Mucosa of gallbladder (tissue), 1 donor: ENCODE results near the gene PPP1R3E. TPM values are rescaled to one million over a fixed set of nuclear protein-coding genes. Genes with fewer than 3 reads are reported as not detected.
"Not testable (repeated sequence)": the region's sequence is repeated elsewhere in the genome, so short reads cannot be mapped to it uniquely, and the experiment has no call there.

ENCODE experiments used
- DNase-seq: peaks from one replicate; pipeline ENCODE4 v3.0.0-alpha.2; 2020; ENCODE audit warnings: low spot score
- total RNA-seq: library from RNA; stranded (reverse); gene quantifications from one replicate; pipeline ENCODE4 v1.2.1, GENCODE V29; 2021
- donor health status: DM: no; HTN: no; CAD: no.

The PPP1R3E gene
- 24.4 TPM for total RNA-seq

DNA sequence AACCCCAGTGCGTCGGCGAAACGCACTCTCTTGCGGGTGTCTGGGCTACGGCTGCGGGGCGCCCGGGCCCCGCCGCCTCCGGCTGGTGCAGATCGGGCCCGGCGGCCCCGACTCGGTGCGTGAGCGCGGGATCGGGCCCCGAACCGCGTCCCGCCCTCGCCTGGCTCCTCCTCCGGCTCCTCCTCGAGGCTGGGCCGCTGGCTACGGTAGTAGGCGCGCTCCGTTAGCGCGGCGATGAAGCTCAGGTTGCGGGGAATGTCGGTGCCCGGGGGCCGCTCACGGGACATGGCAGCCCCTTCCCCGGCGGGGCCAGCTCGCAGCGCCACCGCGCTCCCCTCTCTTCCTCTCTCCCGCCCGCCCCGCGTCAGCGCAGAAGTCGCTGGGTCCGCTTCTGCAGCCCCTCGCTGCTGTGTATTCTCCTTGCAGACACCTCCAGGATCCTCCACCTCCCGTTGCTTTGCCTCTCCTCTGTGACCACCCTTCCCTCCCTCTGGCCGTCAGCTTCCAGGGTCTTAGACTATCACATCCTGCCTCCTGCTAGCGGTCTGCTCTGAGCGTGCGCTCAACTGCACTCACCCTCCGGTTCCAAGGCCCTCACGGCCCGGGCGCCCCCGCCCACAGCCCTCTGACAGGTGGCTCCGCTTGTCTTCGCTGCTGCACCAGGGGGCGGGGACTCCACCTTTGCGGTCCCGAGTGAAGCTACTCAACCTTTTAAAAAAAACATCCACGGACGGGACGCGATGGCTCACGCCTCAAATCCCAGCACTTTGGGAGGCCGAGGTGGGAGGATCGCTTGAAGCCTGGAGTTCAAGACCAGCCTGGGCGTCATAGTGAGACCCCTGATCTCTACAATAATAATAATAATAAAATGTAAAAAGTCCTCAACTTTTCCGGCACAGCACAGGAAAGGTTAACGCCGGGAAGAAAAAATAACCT is at the start of gene PPP1R3E:
Gene PPP1R3E, minus strand, starts transcription at position 570 of the 936 bp plus-strand sequence. Its CDS starts 283 bp downstream, at position 287.
- DNase-seq = peak; percentile 57

DNA sequence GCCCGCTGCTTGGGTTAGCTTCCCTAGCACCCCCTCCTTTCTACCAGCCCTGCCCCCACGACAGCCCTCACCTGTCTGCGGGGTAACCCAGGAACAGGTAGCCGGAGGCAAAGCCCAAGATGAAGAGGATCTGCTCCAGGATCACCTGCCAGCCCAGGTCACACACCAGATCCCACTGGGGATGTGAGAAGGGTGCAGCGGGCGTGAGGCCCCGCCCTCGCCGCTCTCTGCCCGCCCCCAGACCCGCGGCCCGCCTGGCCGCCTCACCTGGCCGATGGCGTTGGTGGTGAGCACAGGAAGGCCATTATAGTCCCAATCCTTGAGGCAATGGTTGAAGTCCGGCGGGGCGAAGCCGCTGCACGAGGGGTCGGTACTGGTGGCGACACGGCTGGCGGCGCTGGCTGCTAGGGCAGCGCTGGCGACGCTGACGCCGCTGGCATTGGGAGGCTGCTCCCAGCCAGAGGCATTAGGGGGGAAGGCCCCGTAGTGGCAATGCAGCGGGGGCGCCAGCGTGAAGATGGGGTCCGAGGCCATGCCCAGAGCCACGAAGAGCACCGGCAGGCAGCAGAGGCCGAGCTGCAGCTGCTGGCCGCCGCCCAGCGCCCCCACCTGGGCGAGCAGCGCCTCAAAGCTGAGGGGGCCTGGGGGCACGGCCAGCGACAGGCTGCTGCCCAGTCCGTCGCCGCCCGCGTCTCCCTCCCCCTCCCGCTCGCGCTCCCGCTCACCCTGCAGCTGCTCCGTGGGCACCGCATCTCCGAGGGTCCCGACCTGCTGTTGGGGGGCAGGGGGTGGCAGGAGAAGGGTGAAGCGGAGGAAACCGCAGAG is 49.2 kb upstream of the PPP1R3E start:
- DNase-seq = no peak

GRCh38 chr14:23349156-23349845 is 46.6 kb upstream of the PPP1R3E start:
- DNase-seq = no peak

DNA sequence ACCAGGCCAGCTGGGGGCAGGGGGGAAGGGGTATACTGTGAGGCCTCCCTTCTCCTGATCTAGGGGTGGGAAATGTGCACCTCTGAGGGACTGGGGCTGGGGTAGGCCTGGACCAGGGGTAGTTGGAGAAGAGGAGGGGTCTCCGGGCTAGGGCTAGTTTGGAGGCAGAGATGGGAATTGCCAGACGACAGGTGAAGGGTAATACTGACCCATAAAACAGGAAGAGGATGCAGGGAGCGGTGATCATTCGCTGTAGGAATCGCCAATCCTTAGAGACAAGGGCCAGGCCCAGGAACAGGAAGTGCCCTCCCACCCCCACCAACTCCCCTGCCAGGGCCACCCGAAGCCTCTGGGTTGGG is 45.6 kb upstream of the PPP1R3E start:
- DNase-seq = no peak

DNA sequence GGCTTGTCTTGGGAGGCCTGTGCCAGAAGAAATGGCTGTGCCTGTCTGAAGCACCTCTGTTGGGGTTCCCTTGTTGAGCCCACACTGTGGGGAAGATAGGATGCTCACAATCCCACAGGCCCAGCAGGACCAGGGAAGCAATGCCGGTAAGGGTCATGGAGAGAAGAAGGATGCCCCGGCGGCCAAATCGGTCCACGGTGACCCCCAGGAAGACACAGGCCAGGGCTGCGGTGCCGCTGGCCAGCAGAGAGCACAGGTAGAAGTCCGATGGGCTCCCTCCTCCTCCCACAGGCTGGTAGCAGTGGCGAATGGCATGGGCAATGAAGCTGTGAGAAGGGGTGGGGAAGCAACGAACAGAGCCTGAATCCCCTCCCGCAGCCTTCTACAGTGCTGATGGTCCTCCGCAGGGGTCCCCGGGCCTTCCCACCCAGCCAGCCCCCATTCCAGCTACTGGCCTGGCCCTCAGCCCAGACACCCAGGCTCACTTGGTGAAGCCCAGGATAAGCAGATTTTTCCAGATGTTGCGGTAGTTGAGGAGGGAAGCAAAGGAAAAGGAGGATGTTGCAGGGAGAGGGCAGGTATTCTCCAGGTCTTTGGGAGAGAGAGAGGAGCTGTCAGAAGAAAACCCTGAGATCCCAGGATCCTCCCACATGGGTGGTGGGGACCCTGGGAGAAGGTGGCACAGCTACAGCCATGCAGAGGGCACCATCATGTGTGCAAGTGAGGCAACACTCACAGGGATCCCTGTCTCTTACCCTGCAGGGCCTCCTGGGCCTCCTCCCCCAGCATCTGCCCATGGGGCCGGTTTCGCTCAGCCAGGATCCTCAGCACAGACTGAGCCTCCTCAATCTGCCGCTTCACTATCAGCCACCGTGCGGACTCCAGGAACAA is 45.0 kb upstream of the PPP1R3E start:
- DNase-seq = no peak

GRCh38 chr14:23346693-23347405 is 44.2 kb upstream of the PPP1R3E start:
- DNase-seq = no peak

DNA sequence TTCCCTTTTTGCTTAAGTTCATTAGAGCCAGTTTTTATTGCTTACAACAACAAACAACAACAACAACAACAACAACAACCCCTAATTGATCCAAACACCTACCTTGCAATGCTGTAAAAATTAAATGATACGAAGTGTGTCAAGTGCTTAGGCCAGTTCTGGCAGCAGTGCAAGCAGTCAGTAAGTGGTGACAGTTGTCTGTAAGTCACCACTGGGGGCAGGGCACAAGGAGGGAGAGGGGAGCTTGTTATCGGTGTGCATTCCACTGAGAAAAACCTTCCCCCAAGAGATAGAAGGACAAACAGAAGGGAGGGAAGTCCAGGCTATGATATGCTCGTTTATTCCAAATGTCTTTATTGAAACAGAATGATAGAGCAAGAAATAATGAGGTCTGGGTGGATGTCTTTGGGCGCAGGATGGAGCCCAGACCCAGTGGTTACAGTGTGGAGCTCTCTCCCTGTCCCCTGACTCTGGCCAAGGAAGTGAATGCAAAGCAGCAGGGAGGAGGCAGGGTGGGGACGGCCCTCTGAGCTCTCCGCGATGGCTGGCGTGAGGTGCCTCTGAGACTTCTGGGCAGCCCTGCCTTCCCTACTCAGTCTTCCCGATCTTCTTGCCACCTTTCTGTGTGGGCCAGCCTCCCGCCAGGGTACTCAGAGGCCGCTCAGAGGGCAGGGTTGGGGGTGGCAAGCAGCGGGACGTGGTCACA is 43.5 kb upstream of the PPP1R3E start:
- DNase-seq = no peak

DNA sequence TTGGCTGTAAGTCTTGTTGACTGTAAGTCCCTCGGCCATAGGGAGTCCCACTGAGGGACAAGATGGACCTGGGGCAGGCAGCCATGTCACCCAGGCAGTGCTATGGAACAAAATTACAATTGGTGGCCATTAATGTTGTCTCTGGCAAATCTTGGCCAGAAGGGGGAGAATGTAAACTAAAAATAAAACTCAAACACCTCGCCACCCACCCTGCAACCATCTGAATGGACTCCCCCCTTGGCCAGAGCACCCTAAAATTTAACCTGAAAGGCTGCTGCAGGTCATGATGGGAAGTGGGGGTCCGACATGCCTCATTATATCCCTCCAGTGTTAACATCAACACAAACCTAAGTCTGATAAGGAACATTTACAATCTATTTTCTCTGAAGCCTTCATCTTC is 41.8 kb upstream of the PPP1R3E start:
- DNase-seq = no peak

GRCh38 chr14:23339506-23340268 is 37.0 kb upstream of the PPP1R3E start:
- DNase-seq = no peak

DNA sequence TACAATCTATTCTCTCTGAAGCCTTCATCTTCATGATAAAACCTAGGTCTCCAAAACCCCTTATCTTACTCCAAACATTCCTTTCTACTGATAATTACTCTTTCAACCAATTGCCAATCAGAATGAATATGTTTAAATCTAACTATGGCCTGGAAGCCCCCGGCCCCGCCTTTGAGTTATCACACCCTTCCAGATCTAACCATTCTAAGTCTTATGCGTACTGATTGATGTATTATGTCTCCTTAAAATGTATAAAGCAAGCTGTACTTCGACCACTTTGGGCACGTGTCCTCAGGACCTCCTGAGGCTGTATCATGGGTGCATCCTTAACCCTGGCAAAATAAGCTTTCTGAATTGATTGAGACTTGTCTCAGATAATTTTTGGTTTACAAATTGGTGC is 33.0 kb upstream of the PPP1R3E start:
- no peak for DNase-seq

- DNase-seq = peak; percentile 79
Measured at GRCh38 chr14:23327947-23328744, 25.5 kb upstream of the PPP1R3E start.

GRCh38 chr14:23326491-23327332 is 24.1 kb upstream of the PPP1R3E start:
- no peak for DNase-seq

DNA sequence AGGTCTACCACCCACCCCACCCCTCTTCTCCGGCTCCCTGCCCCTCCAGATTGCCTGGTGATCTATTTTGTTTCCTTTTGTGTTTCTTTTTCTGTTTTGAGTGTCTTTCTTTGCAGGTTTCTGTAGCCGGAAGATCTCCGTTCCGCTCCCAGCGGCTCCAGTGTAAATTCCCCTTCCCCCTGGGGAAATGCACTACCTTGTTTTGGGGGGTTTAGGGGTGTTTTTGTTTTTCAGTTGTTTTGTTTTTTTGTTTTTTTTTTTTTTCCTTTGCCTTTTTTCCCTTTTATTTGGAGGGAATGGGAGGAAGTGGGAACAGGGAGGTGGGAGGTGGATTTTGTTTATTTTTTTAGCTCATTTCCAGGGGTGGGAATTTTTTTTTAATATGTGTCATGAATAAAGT is 23.1 kb upstream of the PPP1R3E start:
- not testable (repeated sequence) for DNase-seq

DNA sequence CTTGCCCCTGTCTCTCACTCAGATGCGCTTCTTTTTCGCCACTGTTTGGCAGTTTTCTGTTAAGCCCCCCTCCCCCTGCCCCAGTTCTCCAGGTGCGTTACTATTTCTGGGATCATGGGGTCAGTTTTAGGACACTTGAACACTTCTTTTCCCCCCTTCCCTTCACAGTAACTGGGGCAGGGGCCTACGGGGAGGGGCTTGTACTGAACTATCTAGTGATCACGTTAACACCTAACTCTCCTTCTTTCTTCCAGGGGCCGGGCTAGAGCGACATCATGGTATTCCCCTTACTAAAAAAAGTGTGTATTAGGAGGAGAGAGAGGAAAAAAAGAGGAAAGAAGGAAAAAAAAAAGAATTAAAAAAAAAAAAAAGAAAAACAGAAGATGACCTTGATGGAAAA is 22.3 kb upstream of the PPP1R3E start:
- no peak for DNase-seq

DNA sequence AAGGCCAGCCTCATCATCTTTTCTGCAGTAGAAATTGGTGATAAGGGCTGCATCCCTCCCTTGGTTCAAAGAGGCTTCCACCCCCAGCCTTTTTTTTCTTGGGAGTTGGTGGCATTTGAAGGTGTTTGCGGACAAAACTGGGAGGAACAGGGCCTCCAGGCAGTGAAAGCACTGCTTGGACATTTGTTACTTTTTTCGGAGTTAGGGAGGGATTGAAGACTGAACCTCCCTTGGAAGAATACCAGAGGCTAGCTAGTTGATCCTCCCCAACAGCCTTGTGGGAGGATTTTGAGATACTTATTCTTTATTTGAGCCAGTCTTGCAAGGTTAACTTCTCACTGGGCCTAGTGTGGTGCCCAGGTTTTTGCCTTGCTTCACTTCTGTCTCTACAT is 21.8 kb upstream of the PPP1R3E start:
- no peak for DNase-seq

DNA sequence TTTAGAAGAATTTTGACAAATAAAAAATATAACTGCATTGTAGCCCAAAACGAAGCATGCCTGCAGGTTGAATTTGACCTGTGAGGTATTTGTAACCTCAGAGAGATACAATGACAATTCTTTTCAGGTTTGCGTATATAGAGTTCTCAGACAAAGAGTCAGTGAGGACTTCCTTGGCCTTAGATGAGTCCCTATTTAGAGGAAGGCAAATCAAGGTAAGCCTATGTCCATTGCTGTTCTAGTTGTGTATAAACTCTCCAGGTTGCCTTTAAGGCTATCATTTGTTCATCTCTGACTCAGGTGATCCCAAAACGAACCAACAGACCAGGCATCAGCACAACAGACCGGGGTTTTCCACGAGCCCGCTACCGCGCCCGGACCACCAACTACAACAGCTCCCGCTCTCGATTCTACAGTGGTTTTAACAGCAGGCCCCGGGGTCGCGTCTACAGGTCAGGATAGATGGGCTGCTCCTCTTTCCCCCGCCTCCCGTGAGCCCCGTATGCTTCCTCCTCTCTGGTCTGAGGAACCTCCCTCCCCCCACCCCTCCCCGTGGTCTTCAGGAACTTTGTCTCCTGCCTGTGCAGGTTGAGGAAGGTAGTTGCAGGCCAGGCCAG is 21.3 kb upstream of the PPP1R3E start:
- no peak for DNase-seq
